OCI-LY7 (cell line): Measurements from ENCODE around the gene CARD11. TPM values are rescaled to one million over a fixed set of nuclear protein-coding genes. Genes with fewer than 3 reads are reported as not detected.

Experiments used
- BruUV-seq: library from RNA; stranded (reverse); fragments of 400-500 nt; replicated peaks from 2 replicates; lab custom pipeline; 2021; lab: Mats Ljungman, UMichigan
- CTCF ChIA-PET: fragments of 300-600 bp; sonication (Branson Sonifier 250); formaldehyde crosslinking; loops from one replicate; lab custom pipeline; 2022; ENCODE audit warnings: antibody characterized with exemption; ENCODE audit not compliant: unreplicated experiment; lab: Charles Lee
- POLR2A ChIA-PET: fragments of 300-600 bp; sonication (Branson Sonifier 250); formaldehyde crosslinking; loops from one replicate; lab custom pipeline; 2022; ENCODE audit warnings: antibody characterized with exemption; lab: Charles Lee
- DNase-seq: peaks from one replicate; pipeline ENCODE4 v3.0.0-alpha.2; 2015; ENCODE audit warnings: low spot score
- H2AFZ ChIP-seq: fragments of 200-600 bp; sonication (generic), shearing (Covaris generic); 2 replicates; pipeline ENCODE4 v1.6.1; 2014; ENCODE audit warnings: mild to moderate bottlenecking, antibody characterized with exemption, low read length, moderate library complexity
- H3K27ac ChIP-seq: fragments of 200-600 bp; sonication (generic); 2 replicates; pipeline ENCODE4 v1.5.1; 2014; ENCODE audit warnings: mixed run types, low read depth, mild to moderate bottlenecking, moderate library complexity, low read length, inconsistent platforms; ENCODE audit not compliant: poor library complexity, severe bottlenecking
- H3K36me3 ChIP-seq: fragments of 200-600 bp; sonication (generic); 2 replicates; pipeline ENCODE4 v1.6.1; 2014; ENCODE audit warnings: mild to moderate bottlenecking, antibody characterized with exemption, low read length, moderate library complexity, mixed read lengths; ENCODE audit not compliant: insufficient read depth
- H3K4me1 ChIP-seq: fragments of 200-600 bp; sonication (generic); 2 replicates; pipeline ENCODE4 v1.5.1; 2014; ENCODE audit warnings: mild to moderate bottlenecking, low read length; ENCODE audit not compliant: insufficient read depth, poor library complexity, severe bottlenecking
- H3K4me2 ChIP-seq: fragments of 200-600 bp; sonication (generic); 2 replicates; pipeline ENCODE4 v1.6.1; 2014; ENCODE audit warnings: mild to moderate bottlenecking, low read length
- H3K4me3 ChIP-seq: fragments of 200-600 bp; sonication (generic); 2 replicates; pipeline ENCODE4 v1.5.1; 2014; ENCODE audit warnings: mild to moderate bottlenecking, low read depth, low read length; ENCODE audit not compliant: poor library complexity, severe bottlenecking
- H3K79me2 ChIP-seq: fragments of 200-600 bp; sonication (generic); 2 replicates; pipeline ENCODE4 v1.6.1; 2016; ENCODE audit warnings: low read depth, mild to moderate bottlenecking, low read length, moderate library complexity, mixed read lengths; ENCODE audit not compliant: insufficient read depth
- H3K9me2 ChIP-seq: fragments of 200-600 bp; sonication (generic); 2 replicates; pipeline ENCODE4 v1.6.1; 2016; ENCODE audit warnings: mild to moderate bottlenecking, low read length, mixed read lengths; ENCODE audit not compliant: insufficient read depth
- H3K9me3 ChIP-seq: fragments of 200-600 bp; sonication (generic); 2 replicates; pipeline ENCODE4 v1.6.1; 2014; ENCODE audit warnings: mild to moderate bottlenecking, mixed run types, low read length, mixed read lengths
- H4K20me1 ChIP-seq: fragments of 200-600 bp; sonication (generic); 2 replicates; pipeline ENCODE4 v1.6.1; 2014; ENCODE audit warnings: mild to moderate bottlenecking, antibody characterized with exemption, low read length, moderate library complexity, mixed read lengths; ENCODE audit not compliant: insufficient read depth
- EZH2phosphoT487 ChIP-seq: fragments of 200-600 bp; sonication (generic); IDR thresholded peaks from 2 replicates; pipeline ENCODE4 v1.6.1; 2018; ENCODE audit warnings: low read depth, borderline replicate concordance, mild to moderate bottlenecking, mixed run types, antibody characterized with exemption, low read length, moderate library complexity, mixed read lengths
- intact Hi-C: fragments of 100-400 bp; cut with micrococcal nuclease; formaldehyde crosslinking; loops from one replicate; pipeline ENCODE4 v1.10.0; 2022; ENCODE audit not compliant: unreplicated experiment
- total RNA-seq, 2 experiments: library from RNA; depleted of rRNA in 1 of 2; stranded (reverse); fragments of >200 nt in 1 of 2; shearing (Covaris generic) in 1 of 2; gene quantifications; 2 replicates each; pipeline ENCODE4 v1.2.3, GENCODE V29; 2014 to 2022
- TF ChIP-seq, protein P1 (sequence below): fragments of 200-600 bp; sonication (generic); conservative IDR thresholded peaks from 2 replicates; pipeline ENCODE4 v1.5.1; 2014; ENCODE audit warnings: mild to moderate bottlenecking, antibody characterized with exemption, low read length, moderate library complexity, mixed read lengths

The CARD11 gene
- total RNA-seq, 2 experiments from 2014 or later, result 33.8 to 63.5 TPM

DNA sequence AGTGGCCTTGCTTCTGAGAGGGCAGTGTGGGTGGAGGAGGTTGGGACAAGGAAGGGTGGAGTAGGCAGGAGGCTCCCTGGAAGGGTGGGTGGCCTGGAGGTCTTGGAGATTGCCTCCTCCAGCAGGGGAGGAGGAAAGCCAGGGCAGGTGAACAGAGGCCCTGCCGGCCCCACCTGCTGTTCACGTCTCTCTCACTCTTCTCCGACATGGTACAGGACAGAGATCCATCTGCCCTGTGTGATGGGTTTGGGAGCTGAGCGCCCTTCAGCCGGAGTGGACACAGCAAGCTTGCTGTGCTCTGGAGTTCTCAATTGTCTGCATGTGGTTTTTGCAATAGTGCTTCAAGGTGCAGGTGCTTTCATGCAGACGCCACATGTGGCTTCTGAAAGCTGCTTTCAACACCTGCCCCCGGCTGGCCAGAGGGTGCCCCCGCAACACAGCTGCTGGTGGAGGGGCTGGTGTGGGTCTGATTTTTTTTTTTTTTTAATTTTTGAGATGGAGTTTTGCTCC lies 116.7 kb downstream of the CARD11 start:
- peak; percentile 54 for DNase-seq
- Histone ChIP-seq H3K4me2 (no peak overlapping the region), H3K4me1 (no peaks in the 10 kb centered on the region), H3K79me2 (no peaks in the 10 kb centered on the region), H2AFZ (no peak overlapping the region), H3K9me2 (no peaks in the 10 kb centered on the region), H3K27ac (no peak overlapping the region), H4K20me1 (no peaks in the 10 kb centered on the region), H3K36me3 (peaks cover 19% of the 10 kb centered on the region), H3K9me3 (no peaks in the 10 kb centered on the region), H3K4me3 (no peak overlapping the region)
- intact Hi-C loops, result loop anchor here (1.0 kb wide), 1 partner anchor 33 kb away; no protein-coding TSS in a partner anchor
- no TSS peak for BruUV-seq
- ChIA-PET CTCF (no interaction called here), POLR2A (interaction anchor here (0.6 to 0.8 kb wide), 2 partner anchors 75 to 224 kb away, joined by 3 to 5 read pairs; no protein-coding TSS in a partner anchor)
- TF ChIP-seq, protein P1, sequence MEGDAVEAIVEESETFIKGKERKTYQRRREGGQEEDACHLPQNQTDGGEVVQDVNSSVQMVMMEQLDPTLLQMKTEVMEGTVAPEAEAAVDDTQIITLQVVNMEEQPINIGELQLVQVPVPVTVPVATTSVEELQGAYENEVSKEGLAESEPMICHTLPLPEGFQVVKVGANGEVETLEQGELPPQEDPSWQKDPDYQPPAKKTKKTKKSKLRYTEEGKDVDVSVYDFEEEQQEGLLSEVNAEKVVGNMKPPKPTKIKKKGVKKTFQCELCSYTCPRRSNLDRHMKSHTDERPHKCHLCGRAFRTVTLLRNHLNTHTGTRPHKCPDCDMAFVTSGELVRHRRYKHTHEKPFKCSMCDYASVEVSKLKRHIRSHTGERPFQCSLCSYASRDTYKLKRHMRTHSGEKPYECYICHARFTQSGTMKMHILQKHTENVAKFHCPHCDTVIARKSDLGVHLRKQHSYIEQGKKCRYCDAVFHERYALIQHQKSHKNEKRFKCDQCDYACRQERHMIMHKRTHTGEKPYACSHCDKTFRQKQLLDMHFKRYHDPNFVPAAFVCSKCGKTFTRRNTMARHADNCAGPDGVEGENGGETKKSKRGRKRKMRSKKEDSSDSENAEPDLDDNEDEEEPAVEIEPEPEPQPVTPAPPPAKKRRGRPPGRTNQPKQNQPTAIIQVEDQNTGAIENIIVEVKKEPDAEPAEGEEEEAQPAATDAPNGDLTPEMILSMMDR, result no peak
- TF ChIP-seq EZH2phosphoT487, result no peak

DNA sequence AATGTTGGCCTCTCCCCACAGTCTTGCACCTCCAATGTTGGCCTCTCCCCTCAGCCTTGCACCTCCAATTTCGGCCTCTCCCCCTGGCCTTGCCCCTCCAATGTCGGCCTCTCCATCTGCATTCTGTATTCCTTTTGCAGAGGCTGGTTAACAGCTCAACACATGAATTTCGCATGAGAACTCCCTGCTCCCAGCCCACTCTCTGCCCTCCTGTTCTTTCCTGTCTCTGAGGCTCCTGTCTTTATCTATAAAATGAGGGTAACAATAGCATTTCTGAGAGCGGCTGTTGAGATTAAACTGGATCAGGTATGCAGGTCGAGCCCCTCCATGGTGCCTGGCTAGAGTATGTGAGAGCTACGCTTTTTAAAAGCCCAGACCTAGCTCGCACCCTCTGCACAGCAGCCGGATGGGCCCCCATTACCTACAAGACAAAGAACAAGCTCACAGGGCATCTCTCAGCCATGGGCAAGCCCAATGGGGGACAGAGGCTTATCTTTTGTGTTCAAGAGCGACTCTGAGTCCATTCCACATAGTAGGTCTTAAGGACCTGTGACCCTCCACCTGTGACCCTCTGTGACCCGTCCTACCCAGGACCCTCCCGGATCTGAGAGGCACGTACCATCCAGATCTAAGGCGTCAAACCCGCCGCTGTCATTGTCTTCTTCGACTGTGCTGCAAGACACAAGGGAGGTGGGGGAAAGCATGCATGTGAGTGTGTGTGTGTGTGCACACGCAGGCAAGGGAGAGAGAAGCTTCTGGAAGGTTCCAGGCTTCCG lies 117.4 kb downstream of the CARD11 start:
- Histone ChIP-seq H3K79me2 (no peaks in the 10 kb centered on the region), H3K9me2 (no peaks in the 10 kb centered on the region), H4K20me1 (no peaks in the 10 kb centered on the region), H3K4me1 (no peaks in the 10 kb centered on the region), H3K4me3 (no peak overlapping the region), H3K4me2 (no peak overlapping the region), H3K27ac (no peak overlapping the region), H2AFZ (no peak overlapping the region), H3K36me3 (peaks cover 17% of the 10 kb centered on the region), H3K9me3 (no peaks in the 10 kb centered on the region)
- CTCF ChIA-PET, result no interaction called here
- no peak for DNase-seq
- intact Hi-C loops, result no loop called here
- BruUV-seq, result no TSS peak
- POLR2A ChIA-PET, result no interaction called here
- TF ChIP-seq EZH2phosphoT487, result no peak
- TF ChIP-seq, protein P1, result no peak
